GM12801 (cell line): ENCODE results near the gene CAMK4.

Experiments
- CTCF ChIP-seq: IDR thresholded peaks from one replicate; pipeline ENCODE4 v1.5.1; 2011; ENCODE audit warnings: control low read depth; ENCODE audit not compliant: insufficient read length; ENCODE audit errors: extremely low read depth

The CAMK4 gene

GRCh38 chr5:111200828-111201227, 23.4 kb upstream of the CAMK4 start:
- TF ChIP-seq CTCF, result no peak

- no peak for TF ChIP-seq CTCF
These were observed 22.5 kb upstream of the CAMK4 start for GRCh38 chr5:111201705-111202104.

- no peak for TF ChIP-seq CTCF
These were observed 12.8 kb upstream of the CAMK4 start for GRCh38 chr5:111211341-111211740.

GRCh38 chr5:111214052-111214742, 10.0 kb upstream of the CAMK4 start:
- no peak for TF ChIP-seq CTCF

GRCh38 chr5:111215971-111216370, 8.2 kb upstream of the CAMK4 start:
- TF ChIP-seq CTCF, result no peak

- no peak for TF ChIP-seq CTCF
These were observed 3.0 kb upstream of the CAMK4 start for GRCh38 chr5:111221139-111221538.

GRCh38 chr5:111223101-111223786, 940 bp upstream of the CAMK4 start:
- no peak for TF ChIP-seq CTCF
